Fibroblast of skin of back (primary cell): ENCODE measurements around the gene ADAM29. TPM values are rescaled to one million over a fixed set of nuclear protein-coding genes. Genes with fewer than 3 reads are reported as not detected.
"Not testable (repeated sequence)": the region's sequence is repeated elsewhere in the genome, so short reads cannot be mapped to it uniquely, and the experiment has no call there.

ENCODE experiments used
- DNase-seq: peaks from one replicate; pipeline ENCODE4 v3.0.0-alpha.2; 2013
- polyA plus RNA-seq, 2 experiments: library from polyadenylated mRNA; unstranded; fragments of 120-200 nt; gene quantifications; one replicate each; pipeline ENCODE4 v1.2.1, GENCODE V29; 2013; ENCODE audit not compliant: insufficient read length in 2 of 2

The ADAM29 gene
- not detected for polyA plus RNA-seq (2013, experiment 1 of 2; ENCODE audit: insufficient read length)
- not detected for polyA plus RNA-seq (2013, experiment 2 of 2; ENCODE audit: insufficient read length)

DNA sequence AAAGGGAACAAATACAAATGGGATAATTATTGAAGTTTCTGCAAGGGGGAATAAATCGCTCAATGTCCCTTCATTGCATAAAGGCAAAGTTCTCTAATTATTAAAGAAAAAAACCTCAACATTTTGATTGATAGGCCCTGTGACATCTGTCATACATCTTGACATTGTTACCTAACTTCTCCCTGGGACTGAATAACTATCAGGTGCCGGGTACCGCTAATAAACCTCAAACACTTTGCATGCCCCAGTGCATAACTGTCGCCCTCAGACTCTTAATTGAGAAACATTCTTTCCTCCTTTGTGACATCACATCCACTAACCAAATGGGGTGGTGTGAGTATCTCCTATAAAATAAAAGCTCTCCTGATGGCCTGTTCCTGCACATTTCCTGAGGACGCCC lies at the start of gene ADAM29:
TSS of gene ADAM29 (plus strand) at position 301 of the 400 bp plus-strand sequence. CDS start 57,168 bp downstream, outside the sequence.
- no peak for DNase-seq

DNA sequence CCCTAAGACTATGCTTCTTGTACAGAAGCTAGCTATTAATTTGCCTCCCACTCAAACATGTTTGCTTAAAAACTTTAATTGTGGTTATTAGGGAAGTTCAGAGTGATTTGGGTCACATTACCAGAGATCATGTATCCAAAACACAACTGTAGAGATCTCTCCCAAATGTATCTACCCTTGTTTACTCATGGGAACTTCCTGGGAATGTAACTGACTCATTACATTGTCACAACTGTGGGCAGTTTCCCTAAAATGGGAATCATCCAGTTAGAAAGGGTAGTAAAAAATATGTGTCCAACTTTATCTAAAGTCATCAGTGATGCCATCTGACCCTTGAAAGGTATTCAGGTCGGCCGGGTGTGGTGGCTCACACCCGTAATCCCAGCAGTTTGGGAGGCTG lies 48.8 kb upstream of the ADAM29 start:
- DNase-seq: peak; percentile 2

DNA sequence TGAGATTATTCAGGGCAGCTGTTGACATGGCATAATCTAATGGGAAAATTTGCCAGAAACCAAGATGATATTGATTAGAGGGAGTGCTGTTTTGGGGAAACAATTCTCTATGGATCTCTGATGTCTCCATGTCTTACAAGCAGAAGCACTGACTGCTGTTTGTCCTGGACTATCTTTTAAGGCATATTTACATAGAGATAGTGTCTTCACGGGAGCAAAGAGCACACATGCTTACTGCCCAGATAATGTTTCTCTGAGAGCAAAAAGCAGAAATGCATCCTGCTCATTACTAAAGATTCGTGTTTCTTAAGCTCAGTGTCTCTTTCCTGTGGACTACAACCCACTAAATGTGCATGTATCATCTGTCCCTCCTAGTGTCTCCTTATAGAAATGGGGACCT lies 47.8 kb upstream of the ADAM29 start:
- no peak for DNase-seq

DNA sequence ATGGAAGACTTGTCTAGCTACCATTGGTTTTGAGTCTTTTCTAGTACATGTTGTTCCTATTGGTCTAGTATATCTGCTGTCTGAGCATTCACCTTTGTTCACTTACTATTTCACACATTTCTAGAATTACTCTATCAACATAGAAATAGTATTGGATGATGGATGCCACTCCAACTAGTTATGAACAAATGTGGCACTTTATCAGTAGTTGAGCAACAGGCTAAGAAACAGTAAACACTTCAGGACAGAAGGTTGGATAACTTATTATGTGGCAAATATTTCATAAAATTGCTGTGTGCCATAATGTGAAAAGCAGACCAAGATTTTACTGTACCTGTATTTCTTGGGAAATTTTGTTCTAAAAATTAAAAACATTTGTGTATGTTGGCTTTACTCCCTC lies 46.8 kb upstream of the ADAM29 start:
- no peak for DNase-seq

DNA sequence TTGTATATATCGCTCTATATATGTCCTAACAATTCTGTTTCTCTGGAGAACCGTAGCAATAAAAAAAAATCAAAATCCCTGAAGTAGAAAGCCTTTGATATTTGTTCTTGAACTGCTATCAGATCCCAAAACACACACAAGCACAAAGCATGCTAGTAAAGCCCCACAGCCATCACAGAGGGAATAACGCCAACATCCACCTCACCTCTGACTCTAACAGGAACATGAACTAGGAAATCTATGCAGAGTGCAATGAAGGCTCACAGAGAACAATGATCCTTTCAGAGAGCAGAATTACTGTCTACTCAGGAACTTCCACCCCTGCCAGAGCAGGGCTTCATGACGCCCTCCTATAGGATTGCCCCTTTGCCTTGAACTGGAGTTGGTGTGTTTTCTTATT lies 45.0 kb upstream of the ADAM29 start:
- DNase-seq: not testable (repeated sequence)

DNA sequence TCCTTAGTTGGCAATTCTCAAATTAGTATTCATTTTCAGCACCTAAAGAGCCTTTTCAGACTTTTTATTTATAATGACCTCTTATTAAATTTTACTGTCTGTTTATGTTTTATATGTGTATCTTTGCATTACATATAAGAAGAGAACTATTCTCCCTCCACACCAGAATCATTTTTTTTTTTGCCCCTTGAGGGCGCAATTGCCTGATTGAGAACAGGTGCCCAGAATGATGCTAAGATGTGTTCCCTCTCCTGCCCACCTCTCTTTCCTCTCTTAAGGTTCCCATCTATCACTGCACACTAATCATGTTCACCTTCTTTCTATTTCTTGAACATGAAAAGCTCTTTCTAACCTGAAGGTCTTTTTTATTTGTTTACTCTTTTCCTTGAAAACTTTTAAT lies 44.2 kb upstream of the ADAM29 start:
- no peak for DNase-seq

DNA sequence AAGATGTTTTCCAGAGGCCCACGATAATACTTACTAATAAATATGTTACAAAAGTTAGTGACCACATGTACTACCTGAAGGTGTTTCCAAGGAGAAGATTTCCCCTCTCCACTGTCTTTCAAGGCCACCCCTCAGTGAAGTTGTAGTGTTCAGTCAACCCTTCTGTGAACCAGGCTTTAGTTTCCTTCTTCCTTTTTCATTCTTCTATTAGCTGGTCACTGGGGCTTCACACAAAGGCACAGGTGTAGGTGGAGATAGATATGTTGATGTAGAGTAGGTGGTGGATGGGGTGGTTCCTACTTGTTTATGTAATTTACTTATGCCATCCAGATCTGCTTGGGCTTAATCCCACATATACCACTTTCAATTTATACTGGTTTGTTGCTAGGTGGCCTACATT lies 43.3 kb upstream of the ADAM29 start:
- DNase-seq: no peak

DNA sequence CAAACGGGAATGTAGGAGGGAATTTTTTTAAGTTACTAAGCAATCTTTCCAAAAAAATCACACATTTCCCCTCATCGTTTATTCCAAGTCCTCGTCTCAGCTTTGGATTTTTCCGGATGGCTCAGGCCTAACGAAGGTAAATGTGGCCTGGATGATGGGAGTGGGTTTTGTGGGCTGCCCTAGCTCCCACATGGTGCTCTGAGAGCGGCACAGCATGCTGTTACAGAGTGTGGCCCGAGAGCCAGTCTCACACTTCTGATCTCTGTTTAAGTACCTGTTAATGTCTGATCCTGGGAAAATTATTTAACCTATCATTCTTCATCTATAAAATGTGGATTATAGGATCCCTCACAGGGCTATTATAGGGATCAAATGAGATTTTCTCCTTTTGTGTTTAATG lies 38.2 kb upstream of the ADAM29 start:
- no peak for DNase-seq

DNA sequence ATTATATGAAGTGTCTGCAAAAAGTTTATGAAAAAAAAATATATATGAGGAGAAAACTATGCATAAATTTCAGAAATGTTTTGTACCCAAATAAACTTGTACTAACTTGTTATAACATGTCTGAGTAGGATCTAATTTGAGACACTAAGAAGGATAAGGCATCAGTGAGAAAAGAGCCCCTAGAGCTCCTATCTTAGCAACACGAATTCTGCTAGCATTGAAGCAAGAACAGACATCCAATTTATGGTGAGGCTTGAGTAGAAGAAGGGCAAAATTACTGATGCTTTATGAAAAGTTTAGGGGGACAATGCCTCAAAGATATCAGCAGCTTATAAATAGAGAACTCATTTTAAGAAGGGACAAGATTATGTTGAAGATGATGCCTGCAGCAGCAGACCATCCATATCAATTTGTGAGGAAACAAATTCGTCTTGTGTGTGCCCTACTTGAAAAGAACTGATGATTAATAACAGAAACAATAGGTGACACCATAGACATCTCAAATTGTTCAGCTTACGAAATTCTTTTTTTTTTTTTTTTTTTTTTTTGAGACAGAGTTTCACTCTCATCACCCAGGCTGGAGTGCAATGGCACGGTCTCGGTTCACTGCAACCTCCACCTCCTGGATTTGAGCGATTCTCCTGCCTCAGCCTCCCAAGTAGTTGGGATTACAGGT lies 35.7 kb upstream of the ADAM29 start:
- no peak for DNase-seq

DNA sequence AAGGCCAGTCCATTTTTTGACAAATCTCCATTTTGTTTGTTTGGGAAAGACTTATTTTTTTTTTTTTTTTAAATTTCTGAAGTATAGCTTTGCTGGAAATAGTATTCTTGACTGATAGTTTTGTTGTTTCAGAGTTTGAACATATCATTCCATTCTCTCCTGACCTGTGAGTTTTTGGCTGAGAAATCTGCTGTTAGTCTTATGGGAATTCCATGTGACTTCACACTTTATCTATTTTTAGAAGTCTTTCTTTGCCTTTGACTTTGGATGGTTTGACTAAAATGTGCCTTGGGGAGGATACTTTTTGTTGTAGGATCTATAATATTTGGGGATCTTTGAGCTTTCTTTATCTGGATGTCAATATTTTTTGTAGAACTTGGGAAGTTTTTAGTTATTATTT lies 10.7 kb upstream of the ADAM29 start:
- no peak for DNase-seq

DNA sequence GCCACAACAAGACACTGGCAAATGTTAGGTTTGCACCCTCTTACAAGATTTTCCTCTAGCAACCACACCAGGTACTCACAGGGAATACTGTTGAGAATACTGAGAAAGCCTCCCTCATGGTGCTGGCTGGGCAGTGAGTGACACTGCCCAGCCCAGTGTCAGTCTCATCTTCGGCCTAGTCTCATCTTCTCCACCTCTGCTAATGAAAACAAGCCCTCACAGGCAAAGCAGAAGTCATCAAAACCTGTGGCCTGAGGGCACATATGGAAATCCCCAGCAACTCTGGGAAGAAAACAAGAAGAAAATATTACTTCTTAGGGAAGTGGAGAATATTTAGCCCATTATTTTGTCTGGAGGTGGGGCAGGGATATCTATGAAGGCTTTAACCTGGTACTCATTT lies 7.9 kb upstream of the ADAM29 start:
- DNase-seq: no peak

DNA sequence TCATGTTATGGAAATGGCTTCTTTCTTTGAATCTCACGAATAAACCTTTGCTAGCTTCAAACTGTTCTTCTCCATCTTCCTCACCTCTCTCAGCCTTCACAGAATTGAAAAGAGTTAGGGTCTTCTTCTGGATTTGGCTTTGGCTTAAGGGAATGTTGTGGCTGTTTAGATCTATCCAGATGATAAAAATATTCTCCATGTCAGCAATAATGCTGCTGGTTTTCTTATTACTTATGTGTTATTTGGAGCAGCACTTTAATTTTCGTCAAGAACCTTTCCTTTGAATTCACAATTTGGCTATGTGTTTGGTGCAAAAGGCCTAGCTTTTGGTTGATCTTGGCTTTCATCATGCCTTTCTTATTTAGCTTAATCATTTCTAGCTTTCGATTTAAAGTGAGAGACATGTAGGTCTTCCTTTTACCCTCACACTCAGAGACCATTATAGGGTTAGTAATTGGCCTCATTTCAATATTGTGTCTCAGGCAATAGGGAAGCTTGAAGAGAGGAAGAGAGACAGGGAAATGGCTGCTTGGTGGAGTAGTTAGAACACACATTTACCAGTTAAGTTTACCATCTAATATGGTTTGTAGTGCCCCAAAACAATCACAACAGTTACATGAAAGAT lies 5.1 kb upstream of the ADAM29 start:
- DNase-seq: no peak

DNA sequence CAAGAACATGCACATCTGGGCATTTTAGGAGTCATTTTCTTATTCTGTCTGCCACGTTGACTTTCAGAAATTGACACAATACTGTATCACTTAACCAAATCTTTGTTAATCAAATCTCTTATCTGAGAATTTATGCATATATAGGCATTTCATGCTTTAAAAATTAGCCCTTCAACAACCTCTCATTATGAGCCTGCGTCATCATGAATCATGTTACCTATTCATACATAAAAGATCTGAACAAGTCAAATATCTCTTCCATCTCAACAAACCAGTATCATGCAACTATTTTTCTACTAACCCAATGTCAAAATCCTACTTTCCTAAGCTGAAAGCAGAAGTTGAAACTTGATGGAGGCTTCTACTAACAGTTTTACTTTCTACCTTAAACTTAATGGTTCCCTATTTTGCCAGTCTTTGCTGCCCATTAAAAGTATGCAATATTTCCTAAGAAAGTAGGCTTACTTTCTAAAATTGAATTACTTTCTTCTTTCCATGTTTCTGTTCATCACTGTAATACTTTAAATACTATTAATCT lies 1.8 kb downstream of the ADAM29 start:
- DNase-seq: no peak

DNA sequence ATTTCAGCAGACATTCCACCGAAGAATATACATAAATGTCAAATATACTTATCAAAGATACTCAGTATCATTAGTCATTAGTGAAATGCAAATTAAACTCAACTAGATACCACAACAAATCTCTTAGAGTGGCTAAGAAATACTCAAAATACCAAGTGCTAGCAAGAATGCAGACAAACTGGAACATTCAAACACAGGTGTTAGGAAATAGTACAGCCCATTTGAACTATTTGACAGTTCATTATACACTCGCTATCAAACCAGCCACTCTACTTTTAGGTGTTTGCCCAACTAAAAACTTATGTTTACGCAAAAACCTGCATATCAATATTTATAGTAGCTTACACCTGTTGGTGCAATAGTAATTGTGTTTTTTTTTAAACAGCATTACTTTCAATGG lies 8.8 kb downstream of the ADAM29 start:
- DNase-seq: no peak

DNA sequence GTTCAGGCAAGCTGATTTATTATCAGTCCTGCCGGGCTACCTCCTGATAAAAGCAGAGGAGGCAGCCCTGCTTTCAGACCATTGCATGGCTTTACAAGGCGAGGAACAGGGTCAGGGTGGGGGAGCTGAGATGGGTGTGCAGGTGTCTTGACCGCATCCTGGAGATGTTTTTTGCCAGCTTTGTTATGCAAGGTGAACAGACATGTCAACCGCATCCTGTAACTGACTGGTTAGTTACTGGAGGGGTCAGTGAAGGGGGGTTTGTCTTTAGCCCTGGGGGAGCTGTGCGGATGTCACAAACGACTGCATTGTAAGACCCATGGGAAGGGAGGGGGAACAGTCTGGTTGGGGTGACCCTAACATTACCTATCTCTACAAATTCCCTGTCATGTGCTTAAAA lies 10.0 kb downstream of the ADAM29 start:
- no peak for DNase-seq

DNA sequence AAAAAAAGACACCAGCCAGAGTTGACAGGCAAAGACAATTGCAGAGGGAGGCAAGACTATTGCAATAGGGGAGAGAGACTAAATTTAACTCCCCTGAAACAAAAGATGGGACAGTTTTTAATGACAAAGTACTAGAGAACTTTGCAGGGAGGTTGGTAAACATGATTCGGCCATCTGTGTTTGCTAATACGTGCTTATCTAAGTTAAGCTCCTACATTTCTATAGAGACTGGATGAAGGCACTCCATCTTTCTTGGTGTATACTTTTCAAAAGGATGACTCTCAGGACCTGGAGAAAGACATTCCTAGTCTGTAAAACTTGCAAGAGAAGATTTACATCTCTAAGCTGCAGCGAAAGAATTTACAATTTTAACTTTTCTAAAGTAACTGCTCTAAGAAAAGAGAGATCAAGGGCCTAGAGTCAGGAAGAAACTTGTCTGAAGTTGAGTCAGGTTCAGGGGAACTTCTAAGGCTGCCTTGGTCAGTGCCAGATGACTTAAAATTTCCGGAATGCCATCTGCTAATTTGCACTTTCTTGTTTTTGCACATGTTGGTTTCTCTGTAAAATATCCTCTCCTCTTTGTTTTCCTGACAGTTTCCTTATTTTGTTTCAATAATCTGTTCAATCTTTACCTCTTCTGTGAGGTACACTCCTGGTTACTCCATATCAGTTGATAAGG lies 10.6 kb downstream of the ADAM29 start:
- no peak for DNase-seq

DNA sequence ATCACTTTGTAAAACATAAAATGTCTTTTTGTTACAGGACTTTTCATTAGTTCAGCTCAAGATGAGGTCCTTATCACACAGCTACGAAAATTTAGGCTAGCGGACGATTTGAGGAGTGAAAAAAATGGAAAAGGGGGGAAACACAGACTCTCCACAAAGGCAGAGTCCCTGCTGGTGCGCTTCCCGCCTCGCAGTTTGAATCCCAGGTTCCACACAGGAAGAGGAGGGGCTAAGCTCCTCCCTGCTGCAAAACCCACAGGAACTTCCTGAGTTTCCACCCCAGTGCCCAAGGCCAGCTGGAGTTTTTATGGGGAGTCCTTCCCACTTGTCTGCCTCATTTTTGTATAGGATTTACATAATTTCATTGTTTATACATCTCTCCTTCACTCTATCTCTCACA lies 11.2 kb downstream of the ADAM29 start:
- DNase-seq: no peak

DNA sequence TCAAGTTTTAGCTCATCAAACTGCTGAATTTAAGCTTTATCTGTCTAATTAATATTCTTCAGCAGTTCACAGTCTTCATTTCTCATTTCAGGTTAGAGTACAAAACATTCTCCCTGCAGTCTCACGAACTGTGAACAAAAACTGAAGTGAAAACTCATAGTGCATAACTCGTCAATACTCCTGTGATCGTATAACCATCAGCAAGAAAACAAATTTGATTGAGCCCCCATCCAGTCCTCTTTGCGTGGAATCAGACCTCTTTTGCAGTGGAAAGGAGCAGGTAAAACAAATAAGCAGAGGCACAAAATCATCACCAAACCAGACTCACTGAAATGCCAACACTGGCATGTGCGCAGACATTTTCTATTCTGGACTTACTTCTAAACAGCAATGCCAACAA lies 12.7 kb downstream of the ADAM29 start:
- DNase-seq: no peak

DNA sequence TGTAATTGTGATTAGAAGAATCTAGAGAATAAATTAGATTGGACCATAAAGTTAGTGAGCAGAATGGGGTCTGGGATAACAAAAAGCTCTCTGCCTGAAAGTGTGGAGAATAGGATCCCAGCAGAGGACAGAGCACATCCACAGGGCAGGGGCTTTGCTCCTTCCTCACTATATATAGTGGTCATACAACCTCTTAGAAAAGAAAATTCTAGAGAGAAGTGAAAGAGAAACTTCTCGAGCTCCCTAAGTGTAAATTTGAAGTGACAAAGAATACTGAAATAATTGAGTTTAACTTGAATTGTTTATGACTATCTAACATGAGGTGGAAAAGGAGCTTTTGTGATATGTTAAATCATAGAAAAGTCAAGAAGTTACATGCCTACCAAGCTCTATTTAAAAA lies 14.9 kb downstream of the ADAM29 start:
- no peak for DNase-seq

DNA sequence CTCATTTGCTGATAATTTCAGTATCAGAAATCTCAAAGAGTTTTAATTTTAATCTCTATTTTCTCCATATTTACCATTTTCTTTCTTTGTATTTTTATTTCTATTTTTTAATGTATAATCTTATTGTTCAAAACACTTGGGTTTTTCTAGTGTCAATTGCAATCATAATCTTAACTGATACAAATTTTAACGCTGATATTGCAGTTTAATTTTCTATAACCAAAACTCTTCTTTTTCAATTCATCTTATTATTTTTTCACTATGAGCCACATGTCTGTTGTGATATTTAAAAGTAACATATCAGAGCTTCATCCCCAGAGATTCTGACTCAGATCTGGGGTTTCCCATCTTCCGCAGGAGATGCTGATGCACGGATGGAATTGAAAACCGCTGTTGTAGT lies 16.2 kb downstream of the ADAM29 start:
- no peak for DNase-seq

DNA sequence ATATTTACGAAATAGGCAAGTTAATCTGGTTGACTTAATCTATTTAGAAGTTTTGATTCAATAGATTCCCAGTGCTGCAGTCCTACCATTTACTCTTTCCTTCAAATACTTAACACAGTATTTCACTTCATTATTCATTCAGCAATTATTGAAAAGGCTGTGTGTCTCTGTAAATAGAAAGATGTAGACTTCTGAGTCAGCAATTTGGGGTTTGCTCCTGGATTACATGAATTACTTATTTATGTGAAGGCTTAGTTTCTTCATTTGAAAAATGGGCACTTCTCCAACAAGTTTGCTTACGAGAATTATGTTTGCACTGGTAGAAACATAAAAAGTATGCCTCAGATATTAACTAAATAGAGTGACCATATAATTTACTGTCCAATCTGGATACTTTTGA lies 17.4 kb downstream of the ADAM29 start:
- DNase-seq: no peak

DNA sequence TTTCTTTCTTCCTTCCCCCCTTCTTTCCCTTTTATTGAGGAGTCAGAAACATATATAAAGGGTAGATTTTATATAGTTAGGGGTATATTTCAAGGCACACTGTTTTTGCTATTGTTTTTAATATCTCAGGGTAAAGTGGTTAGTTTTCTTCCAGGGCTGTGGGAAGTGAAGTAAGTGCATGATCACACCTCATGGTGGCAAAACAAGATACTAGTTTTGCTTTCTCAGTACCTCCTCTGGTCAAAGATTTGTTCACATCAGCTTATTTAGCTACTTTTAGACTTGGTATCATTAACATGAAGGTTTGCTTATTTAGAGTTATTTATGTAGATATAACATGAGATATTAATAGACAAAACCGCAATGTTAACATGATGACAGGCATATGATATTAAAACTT lies 21.8 kb downstream of the ADAM29 start:
- no peak for DNase-seq

DNA sequence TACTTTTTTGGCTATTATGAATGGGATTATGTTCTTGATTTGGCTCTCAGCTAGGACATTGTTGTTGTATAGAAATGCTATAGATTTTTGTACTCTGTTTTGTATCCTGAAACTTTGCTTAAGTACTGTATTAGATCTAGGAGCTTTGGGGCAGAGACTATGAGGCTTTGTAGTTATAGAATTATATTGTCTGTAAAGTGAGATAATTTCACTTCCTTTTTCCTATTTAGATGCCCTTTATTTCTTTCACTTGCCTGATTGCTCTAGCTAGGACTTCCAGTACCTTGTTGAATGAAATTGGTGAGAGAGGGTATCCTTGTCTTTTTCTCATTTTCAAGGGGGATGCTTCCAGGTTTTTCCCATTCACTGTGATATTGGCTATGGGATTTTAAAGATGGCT lies 28.1 kb downstream of the ADAM29 start:
- DNase-seq: no peak

DNA sequence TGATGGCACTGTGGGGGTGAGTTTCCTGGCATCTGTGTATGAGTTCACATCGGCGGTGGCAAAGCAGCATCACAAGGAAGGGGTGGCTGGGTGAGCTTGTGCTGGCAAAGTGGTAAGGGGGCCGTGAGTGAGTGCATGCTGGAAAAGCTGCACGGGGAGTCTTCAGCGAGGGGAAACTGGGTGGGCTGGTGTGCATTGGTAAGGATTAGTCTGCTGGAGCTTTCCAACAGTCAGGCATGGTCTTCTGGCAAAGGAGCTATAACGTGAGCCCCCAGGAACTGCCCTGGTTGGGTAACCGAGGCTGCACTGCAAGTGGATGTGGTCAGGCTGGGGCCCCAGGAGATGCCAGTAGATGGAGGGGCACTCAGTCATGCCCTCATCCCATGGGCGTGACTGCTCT lies 30.7 kb downstream of the ADAM29 start:
- no peak for DNase-seq
